Activated naive CD4-positive, alpha-beta T cell treated with anti-CD3 and anti-CD28 coated beads, Interleukin-2, amount 50 U/mL, for 16 hours (primary cell): Measurements from ENCODE around the gene IL6.
"Not testable (repeated sequence)": the region's sequence is repeated elsewhere in the genome, so short reads cannot be mapped to it uniquely, and the experiment has no call there.

ENCODE experiments used
- DNase-seq: peaks from one replicate; pipeline ENCODE4 v3.0.0-alpha.2; 2020

IL6 gene

GRCh38 chr7:22726907-22727713, at the start of gene IL6:
Gene IL6 (plus strand): TSS chr7:22727200. CDS start chr7:22727263, 63 bp downstream.
- peak; percentile 33 for DNase-seq

DNA sequence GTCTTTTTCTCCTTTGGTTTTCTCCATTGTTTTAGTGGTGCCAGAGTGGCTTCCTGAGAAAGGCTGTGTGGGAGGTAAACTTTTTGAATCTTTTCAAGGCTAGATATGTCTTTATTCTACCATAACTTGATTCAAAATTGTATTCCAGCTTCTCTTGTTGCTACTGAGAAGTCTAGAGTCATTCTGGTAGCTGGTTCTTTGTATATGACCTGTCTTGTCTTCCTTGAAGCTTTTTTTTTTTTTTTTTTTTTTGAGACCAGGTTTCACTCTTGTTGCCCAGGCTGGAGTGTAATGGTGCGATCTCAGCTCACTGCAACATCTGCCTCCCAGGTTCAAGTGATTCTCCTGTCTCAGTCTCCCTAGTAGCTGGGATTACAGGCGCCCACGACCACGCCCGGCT, 49.7 kb upstream of the IL6 start:
- DNase-seq = not testable (repeated sequence)

- DNase-seq = no peak
Observed at GRCh38 chr7:22677680-22678079, 49.3 kb upstream of the IL6 start.

- DNase-seq = no peak
Observed at GRCh38 chr7:22680482-22680911, 46.5 kb upstream of the IL6 start.

DNA sequence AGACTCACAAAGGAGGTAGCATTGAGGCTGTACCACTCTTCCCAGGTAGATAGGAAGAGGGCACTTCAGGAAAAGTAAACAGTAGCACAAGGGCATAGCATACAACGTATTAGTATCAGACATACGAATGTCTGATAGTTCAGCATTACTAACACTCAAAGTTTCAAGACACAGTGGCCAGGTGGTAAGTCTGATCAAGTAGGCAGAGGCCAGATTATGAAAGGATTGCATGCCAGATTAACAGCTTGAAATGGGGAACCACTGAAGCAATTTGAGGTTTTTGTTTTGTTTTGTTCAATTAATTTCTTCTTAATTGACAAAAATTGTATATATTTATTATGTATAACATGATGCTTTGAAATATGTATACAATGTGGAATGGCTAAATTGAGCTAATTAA, 45.7 kb upstream of the IL6 start:
- DNase-seq = no peak

- DNase-seq = no peak
Observed at GRCh38 chr7:22681852-22682657, 44.9 kb upstream of the IL6 start.

DNA sequence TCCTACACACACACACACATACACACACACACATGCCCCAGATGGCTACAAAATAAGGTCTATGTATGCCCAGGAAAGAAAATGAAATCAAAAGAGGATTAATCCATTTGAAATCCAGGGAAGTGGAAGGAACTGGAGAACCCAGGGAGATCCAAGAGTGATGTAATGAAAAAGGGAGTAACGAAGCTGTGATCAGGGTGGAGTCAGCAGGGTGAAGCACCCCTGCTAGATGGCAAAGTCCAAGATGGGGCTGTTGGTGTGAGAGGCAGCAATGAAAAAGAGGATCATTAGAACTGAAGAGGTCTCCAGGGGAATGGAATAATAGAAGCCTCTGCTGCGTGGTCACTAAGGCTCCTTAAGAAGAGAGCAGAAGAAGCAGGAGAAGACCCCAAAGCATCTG, 43.6 kb upstream of the IL6 start:
- no peak for DNase-seq

GRCh38 chr7:22686620-22687019, 40.4 kb upstream of the IL6 start:
- no peak for DNase-seq

GRCh38 chr7:22688084-22688483, 38.9 kb upstream of the IL6 start:
- DNase-seq = no peak

- DNase-seq = not testable (repeated sequence)
Observed at GRCh38 chr7:22688934-22689333, 38.1 kb upstream of the IL6 start.

DNA sequence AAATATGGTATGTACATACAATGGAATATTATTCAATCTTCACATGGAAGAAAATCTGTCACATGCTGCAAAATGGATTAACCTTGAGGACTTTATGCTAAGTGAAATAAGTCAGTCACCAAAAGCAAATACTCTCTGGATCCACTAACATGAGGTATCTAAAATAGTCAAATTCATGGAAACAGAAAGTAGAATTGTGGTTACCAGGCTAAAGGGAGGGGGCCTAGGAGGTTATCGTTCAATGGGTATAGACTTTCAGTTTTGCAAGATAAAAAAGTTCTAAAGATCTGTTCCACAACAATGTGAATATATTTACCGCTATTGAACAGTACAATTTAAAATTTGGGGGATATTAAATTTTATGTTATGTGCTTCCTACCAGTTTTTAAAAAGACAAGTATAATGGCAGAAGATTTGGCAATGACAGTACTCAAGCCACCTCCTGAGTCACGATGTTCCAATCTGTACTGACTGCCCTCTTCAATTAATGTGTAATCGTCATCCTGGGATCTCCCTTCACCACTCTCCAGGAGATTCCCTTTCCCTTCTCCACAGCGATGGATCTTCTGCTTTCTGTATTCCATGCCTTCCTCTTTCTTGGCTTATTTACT, 32.3 kb upstream of the IL6 start:
- no peak for DNase-seq

DNA sequence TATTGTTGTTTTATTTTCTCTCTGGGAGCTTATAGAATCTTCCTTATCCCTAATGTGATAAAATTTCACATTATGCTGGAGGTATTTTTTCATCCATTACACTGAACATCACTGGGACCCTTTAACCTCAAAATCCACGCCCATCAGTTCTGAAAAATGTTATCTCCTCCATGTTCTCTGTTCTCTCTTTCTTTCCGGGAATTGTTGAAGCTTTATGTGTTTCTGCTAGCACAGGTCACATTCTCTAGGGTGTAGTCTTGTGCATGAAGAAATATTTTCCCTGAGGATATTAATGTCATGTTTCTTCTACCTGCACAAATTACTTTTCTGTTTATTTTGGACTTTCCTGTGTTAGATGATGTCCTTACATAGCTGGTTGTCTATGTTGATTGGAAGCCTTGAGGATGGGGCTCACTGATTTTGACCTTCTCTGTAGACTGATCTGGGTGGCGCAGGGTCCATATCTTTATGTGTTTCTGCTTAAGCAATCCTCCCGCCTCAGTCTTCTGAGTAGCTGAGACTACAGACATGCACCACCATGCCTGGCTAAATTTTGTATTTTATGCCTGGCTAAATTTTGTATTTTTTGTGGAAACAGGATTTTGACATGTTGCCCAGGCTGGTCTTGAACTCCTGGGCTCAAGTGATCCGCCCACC, 31.4 kb upstream of the IL6 start:
- no peak for DNase-seq

DNA sequence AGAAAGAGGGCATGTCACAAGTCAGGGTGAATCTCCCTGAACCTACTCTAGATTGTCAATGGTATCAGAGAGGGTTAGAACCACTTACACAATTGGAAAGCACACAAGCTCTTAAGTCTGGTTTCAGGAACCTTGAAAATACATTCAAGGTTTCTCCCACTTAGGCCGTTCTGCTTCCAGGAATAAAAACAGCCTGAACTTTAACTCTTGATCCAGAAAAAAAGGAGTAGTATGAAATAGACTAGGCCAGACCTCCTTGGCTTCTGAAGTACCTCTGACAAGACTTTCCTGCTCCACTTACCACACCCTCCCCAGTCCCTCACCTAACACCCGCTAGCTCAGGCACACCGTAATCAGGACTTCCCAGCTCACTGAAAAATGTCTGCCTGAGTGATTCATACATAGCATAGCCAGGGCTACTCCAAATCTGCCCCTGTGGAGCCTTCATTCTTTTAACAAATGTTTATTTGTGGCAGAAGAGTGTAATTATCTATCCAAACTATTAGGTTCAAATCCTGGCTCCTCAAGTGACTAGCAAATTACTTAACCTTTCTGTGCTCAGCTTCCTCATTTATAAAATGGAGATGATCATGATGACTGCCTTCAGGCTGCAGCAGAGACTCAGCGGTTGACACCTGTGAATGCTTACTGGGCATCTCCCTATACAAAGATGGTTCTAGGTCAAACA, 30.3 kb upstream of the IL6 start:
- DNase-seq = no peak

GRCh38 chr7:22697322-22697859, 29.6 kb upstream of the IL6 start:
- no peak for DNase-seq

DNA sequence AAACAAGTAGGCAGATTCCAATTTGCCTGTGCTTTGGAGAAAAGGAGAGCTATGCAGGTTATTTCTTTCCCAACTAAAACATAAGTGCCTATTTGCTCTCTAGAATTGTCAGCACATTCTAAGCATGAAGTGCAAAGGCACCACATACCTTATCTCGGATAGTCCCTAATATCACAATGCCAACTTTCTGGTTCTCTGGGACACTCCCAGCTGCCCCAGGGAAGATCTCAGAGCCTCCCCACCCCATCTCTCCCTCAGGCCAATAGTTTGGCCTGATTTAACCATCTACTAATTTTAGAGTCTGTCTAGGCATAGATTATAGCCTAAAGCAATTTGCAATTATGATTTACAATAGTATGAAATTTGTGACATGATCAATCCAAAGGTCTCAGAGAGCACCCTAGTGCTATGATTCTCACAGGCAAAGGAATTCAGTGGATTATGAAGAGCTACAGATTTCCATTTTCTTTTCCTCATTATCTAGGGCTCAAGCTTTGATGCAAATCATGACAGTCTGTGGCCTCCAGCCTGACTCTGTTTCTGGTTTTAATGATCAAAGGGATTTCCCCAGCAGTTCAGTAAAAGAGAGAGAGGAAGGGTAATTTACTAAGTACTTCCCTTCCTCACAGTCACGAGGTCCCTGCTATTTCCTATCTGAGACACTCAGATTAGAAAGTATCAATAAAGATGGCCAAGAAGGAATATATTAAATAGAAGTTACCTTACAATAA, 29.0 kb upstream of the IL6 start:
- DNase-seq = no peak

- no peak for DNase-seq
Observed at GRCh38 chr7:22698767-22699166, 28.2 kb upstream of the IL6 start.

DNA sequence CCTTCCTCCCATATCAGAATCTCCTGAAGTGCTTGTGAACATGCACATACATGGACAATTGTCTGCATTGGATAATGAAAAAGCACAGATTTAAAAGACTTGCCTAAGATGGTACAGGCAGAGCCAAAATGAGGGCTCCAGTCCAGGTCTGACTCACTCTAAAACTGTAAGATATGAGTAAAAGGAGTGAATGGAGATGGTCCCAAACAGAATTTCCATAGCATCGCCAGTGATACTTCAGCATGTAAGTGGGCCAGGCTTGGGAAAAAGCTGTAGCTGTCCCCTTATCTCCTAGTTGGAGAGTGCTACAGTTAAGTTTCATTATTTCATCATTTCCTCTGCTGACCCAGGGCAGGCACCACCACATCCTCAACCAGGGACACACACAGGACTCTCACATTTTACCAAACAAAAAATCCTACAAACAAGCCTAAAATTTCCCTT, 26.4 kb upstream of the IL6 start:
- no peak for DNase-seq

GRCh38 chr7:22702516-22702915, 24.5 kb upstream of the IL6 start:
- DNase-seq = no peak

DNA sequence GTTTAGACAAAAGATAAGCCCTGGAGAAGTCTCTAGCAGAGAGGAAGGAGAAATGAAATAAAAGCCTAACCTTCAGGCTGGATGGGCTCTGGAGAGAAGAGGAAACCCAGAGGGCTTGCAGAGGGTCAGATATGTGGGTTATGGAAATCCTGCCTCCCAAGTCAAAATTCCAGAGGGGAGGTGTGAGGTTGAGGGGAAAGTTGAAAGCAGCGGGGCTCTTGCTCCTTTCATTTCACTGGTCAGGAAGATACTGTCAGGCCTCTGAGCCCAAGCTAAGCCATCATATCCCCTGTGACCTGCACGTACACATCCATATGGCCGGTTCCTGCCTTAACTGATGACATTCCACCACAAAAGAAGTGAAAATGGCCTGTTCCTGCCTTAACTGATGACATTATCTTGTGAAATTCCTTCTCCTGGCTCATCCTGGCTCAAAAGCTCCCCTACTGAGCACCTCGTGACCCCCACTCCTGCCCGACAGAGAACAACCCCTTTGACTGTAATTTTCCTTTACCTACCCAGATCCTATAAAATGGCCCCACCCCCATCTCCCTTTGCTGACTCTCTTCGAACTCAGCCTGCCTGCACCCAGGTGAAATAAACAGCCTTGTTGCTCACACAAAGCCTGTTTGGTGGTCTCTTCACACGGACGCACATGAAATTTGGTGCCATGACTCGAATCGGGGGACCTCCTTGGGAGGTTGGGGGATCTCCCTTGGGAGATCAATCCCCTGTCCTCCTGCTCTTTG, 23.7 kb upstream of the IL6 start:
- DNase-seq = not testable (repeated sequence)

- DNase-seq = not testable (repeated sequence)
Observed at GRCh38 chr7:22703978-22704610, 22.9 kb upstream of the IL6 start.
